K562 (cell line): ENCODE results near the gene ACSL6. TPM values are rescaled to one million over a fixed set of nuclear protein-coding genes. Genes with fewer than 3 reads are reported as not detected.

Experiments
- ATAC-seq: fragments of 200-7000 bp; cut with Tn5 transposase; 3 replicates; pipeline ENCODE4 v1.9.1; 2020; ENCODE audit warnings: moderate library complexity
- BruUV-seq: library from RNA; stranded (reverse); fragments of 400-500 nt; replicated peaks from 2 replicates; lab custom pipeline; 2021; lab: Mats Ljungman, UMichigan
- CTCF ChIA-PET: fragments of 300-600 bp; formaldehyde crosslinking; extraction: SDS; loops from one replicate; lab custom pipeline; 2021; ENCODE audit warnings: low intra/inter-chr PET ratio; lab: Yijun Ruan, JAX
- POLR2A ChIA-PET: fragments of 300-600, 350-650 bp; sonication (Branson Sonifier 250); formaldehyde crosslinking; extraction: SDS; loops from one replicate; lab custom pipeline; 2021; ENCODE audit warnings: antibody characterized with exemption, inconsistent platforms; lab: Yijun Ruan, JAX
- DNase-seq, 4 experiments: peaks; one replicate each; pipeline versions ENCODE4 v3.0.0 to v3.0.0-alpha.2; 2011 to 2018; ENCODE audit warnings: low spot score in 3 of 4, mixed read lengths in 3 of 4; ENCODE audit errors: extremely low read depth in 1 of 4
- FAIRE-seq: peaks from 2 replicates; lab custom pipeline; 2011; peaks lifted over from hg19 to GRCh38; lab: Jason Lieb, UNC
- H2AFZ ChIP-seq: 2 replicates; pipeline ENCODE4 v1.6.0; 2011; ENCODE audit warnings: low read depth, low read length, control low read depth, inconsistent platforms
- H3K27ac ChIP-seq: fragments of 200-600 bp; 3 replicates; pipeline ENCODE4 v1.8.0; 2011; ENCODE audit warnings: low read depth, mild to moderate bottlenecking, control low read depth, inconsistent platforms, low read length, moderate library complexity, mixed read lengths; ENCODE audit errors: extremely low read depth
- H3K27me3 ChIP-seq, 2 experiments: fragments of 300-600 bp in 1 of 2; 2 replicates in 1 of 2; 3 replicates in 1 of 2; pipeline versions ENCODE4 v1.6.0 to v1.8.0; 2011; ENCODE audit warnings: inconsistent platforms in 2 of 2, low read length in 2 of 2, mild to moderate bottlenecking in 1 of 2, mixed read lengths in 1 of 2, moderate library complexity in 1 of 2; ENCODE audit not compliant: control insufficient read depth in 2 of 2, insufficient read depth in 2 of 2
- H3K36me3 ChIP-seq: fragments of 300-600 bp; 3 replicates; pipeline ENCODE4 v1.8.0; 2011; ENCODE audit warnings: mild to moderate bottlenecking, low read length, inconsistent platforms; ENCODE audit not compliant: control insufficient read depth, insufficient read depth
- H3K4me1 ChIP-seq, 2 experiments: fragments of 200-600 bp in 1 of 2; replicated peaks in 1 of 2; 2 replicates in 1 of 2; 3 replicates in 1 of 2; pipeline versions ENCODE4 v1.5.1 to v1.8.0; 2011; ENCODE audit warnings: inconsistent platforms in 2 of 2, low read length in 2 of 2, mild to moderate bottlenecking in 1 of 2, mixed read lengths in 1 of 2, moderate library complexity in 1 of 2; ENCODE audit not compliant: control insufficient read depth in 2 of 2, insufficient read depth in 2 of 2
- H3K4me2 ChIP-seq: 2 replicates; pipeline ENCODE4 v1.6.1; 2011; ENCODE audit warnings: low read length, control low read depth, inconsistent platforms, mixed read lengths; ENCODE audit not compliant: insufficient read depth
- H3K4me3 ChIP-seq: fragments of 200-600 bp; sonication (generic), shearing (Covaris generic); 2 replicates; pipeline ENCODE4 v1.5.1; 2016; ENCODE audit warnings: control low read depth, inconsistent platforms
- H3K79me2 ChIP-seq: fragments of 200-600 bp; 3 replicates; pipeline ENCODE4 v1.8.0; 2011; ENCODE audit warnings: low read length, inconsistent platforms; ENCODE audit not compliant: control insufficient read depth, insufficient read depth
- H3K9ac ChIP-seq, 2 experiments: 2 replicates each; pipeline versions ENCODE4 v1.6.0 to v1.6.1; 2011; ENCODE audit warnings: low read depth in 2 of 2, low read length in 2 of 2, control low read depth in 1 of 2, inconsistent platforms in 1 of 2, mild to moderate bottlenecking in 1 of 2, mixed read lengths in 1 of 2; ENCODE audit not compliant: insufficient read depth in 1 of 2
- H3K9me1 ChIP-seq: one replicate; pipeline ENCODE4 v1.6.0; 2011; ENCODE audit warnings: inconsistent platforms, mild to moderate bottlenecking, low read length, moderate library complexity; ENCODE audit not compliant: control insufficient read depth, insufficient read depth
- H3K9me3 ChIP-seq: replicated peaks from 2 replicates; pipeline ENCODE4 v1.5.1; 2011; ENCODE audit warnings: low read depth, low read length, inconsistent platforms; ENCODE audit not compliant: control insufficient read depth, insufficient read depth
- H4K20me1 ChIP-seq: replicated peaks from 2 replicates; pipeline ENCODE4 v1.6.1; 2011; ENCODE audit warnings: low read length, inconsistent platforms, mixed read lengths; ENCODE audit not compliant: control insufficient read depth, insufficient read depth
- ELF2 ChIP-seq: fragments of 250-450 bp; sonication (Bioruptor Pico); IDR thresholded peaks from 2 replicates; pipeline ENCODE4 v1.5.0; 2021; ENCODE audit warnings: mild to moderate bottlenecking
- GABPB1 ChIP-seq: sonication (generic); formaldehyde crosslinking; IDR thresholded peaks from 2 replicates; pipeline ENCODE4 v1.8.0; 2022; ENCODE audit warnings: mild to moderate bottlenecking, missing genetic modification reagents
- KHSRP ChIP-seq: fragments of 450-650 bp; IDR thresholded peaks from 2 replicates; pipeline ENCODE4 v1.6.1; 2017
- POLR2AphosphoS5 ChIP-seq: IDR thresholded peaks from 2 replicates; pipeline ENCODE4 v1.6.1; 2011; ENCODE audit warnings: mild to moderate bottlenecking, low read depth, low read length, moderate library complexity; ENCODE audit not compliant: control insufficient read depth, insufficient read depth
- ZNF354B ChIP-seq: fragments of 250-450 bp; sonication (Bioruptor Pico); IDR thresholded peaks from 2 replicates; pipeline ENCODE4 v1.4.0; 2020
- WGBS: fragments of 100-300 bp; shearing (Covaris generic); methylation state at CpG from one replicate; pipeline ENCODE4 v1.1.6; 2016; ENCODE audit warnings: low coverage, mixed read lengths; ENCODE audit not compliant: insufficient coverage; ENCODE audit errors: missing lambda C conversion rate; 5-methylcytosine and 5-hydroxymethylcytosine counted together
- in situ Hi-C: fragments of 300-500 bp; cut with MboI; formaldehyde crosslinking; loops from 4 replicates; pipeline ENCODE4 v1.15.0; 2018; ENCODE audit warnings: inconsistent platforms, mixed read lengths
- intact Hi-C: fragments of 100-400 bp; cut with micrococcal nuclease; formaldehyde crosslinking; loops from 2 replicates; pipeline ENCODE4 v1.14.2; 2022
- polyA plus RNA-seq, 8 experiments: library from polyadenylated mRNA; depleted of rRNA in 4 of 8; stranded (reverse) in 5 of 8; unstranded in 3 of 8; fragments of >200 nt; fragmentation: Nextera tagmentation in 2 of 8; fragmentation: Illumina TruSeq in 1 of 8; extraction: Ambion mirVana in 2 of 8; extraction: Trizol in 1 of 8; gene quantifications; 2 replicates each; pipeline versions ENCODE4 v1.2.1 to v1.2.3, GENCODE V29; 2011 to 2014; ENCODE audit warnings: inconsistent platforms in 1 of 8, missing spikeins in 1 of 8
- total RNA-seq, 7 experiments: library from RNA; depleted of rRNA in 6 of 7; stranded (reverse); fragments of >200 nt in 6 of 7; fragmentation: Illumina TruSeq in 2 of 7; extraction: Trizol in 2 of 7; gene quantifications; 2 replicates each; pipeline versions ENCODE4 v1.2.1 to v1.2.3, GENCODE V29; 2011 to 2021; ENCODE audit warnings: low replicate concordance in 1 of 7
- TF ChIP-seq, protein P1 (sequence below): fragments of 250-450 bp; sonication (Bioruptor Pico); IDR thresholded peaks from 2 replicates; pipeline ENCODE4 v1.5.1; 2021; ENCODE audit warnings: mild to moderate bottlenecking
- TF ChIP-seq, protein P2 (sequence below), 2 experiments: fragments of 450-650 bp in 1 of 2; sonication (generic) in 1 of 2; formaldehyde crosslinking in 1 of 2; IDR thresholded peaks in 1 of 2; conservative IDR thresholded peaks in 1 of 2; 2 replicates each; pipeline versions ENCODE4 v1.6.1 to v1.8.1; 2016 to 2023; ENCODE audit warnings: mild to moderate bottlenecking in 2 of 2, moderate library complexity in 2 of 2, inconsistent platforms in 1 of 2, missing genetic modification reagents in 1 of 2

The ACSL6 gene
- total and polyA plus RNA-seq, 9 of the 15 experiments (the other 6 are each of a cell fraction or from before 2014, with no cell fraction given), result 0.50 to 1.5 (median 0.69) TPM

DNA sequence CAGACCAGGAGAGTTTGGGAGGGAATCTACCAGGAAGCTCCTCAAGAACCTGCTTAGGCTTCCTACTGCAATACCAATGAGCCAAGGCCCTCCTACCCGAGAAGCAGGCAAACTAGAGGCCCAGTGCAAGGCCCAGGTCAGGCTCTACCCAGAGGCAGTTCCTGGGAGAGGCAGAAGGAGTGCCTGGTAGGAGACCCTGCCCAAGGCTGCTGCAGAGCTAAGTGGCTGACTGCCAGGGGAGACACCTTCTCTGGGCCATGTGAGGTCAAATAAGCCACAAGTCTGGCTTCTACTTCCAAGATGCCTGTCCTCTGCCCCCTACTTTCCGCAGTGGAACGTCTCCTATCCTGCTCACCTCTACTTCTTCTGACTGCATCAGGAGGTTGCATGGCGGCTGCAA lies 17.8 kb downstream of the ACSL6 start (continued):
- TF ChIP-seq, protein P1, sequence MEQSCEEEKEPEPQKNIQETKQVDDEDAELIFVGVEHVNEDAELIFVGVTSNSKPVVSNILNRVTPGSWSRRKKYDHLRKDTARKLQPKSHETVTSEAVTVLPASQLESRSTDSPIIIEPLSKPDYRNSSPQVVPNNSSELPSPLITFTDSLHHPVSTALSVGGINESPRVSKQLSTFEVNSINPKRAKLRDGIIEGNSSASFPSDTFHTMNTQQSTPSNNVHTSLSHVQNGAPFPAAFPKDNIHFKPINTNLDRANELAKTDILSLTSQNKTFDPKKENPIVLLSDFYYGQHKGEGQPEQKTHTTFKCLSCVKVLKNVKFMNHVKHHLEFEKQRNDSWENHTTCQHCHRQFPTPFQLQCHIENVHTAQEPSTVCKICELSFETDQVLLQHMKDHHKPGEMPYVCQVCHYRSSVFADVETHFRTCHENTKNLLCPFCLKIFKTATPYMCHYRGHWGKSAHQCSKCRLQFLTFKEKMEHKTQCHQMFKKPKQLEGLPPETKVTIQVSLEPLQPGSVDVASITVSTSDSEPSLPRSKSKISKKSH (CRISPR knock-in tag), result no peak
- TF ChIP-seq, all 486 proteins: peak for 0

DNA sequence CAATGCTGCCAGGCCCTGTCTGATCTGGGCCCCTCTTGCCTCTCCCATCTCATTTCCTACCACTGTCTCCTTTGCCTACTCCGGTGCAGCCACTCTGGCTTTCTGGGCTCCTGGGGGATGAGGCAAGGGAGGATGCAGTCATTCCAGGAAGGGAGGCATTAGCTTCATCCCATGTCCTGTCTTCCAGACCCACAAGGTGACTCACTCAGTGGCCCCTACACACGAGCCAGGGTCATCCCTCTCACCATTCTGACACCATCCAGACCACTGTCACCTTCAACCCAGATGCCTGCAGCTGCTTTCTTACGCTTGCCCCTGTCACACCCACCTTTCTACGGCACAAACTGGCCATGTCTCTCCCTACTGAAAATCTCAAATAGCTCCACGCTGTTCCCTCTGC lies 19.1 kb downstream of the ACSL6 start:
- Histone ChIP-seq H3K36me3 (no peaks in the 10 kb centered on the region), H3K9me3 (no peaks in the 10 kb centered on the region), H3K4me2 (no peak overlapping the region), H3K9ac (no peak overlapping the region), H3K27ac (no peak overlapping the region), H2AFZ (no peak overlapping the region), H3K4me3 (no peak overlapping the region), H3K9me1 (peaks cover 10% of the 10 kb centered on the region), H3K4me1 (peaks cover 40 to 41% of the 10 kb centered on the region in 2 experiments), H3K79me2 (no peaks in the 10 kb centered on the region), H3K27me3 (no peaks in the 10 kb centered on the region), H4K20me1 (peaks cover 5% of the 10 kb centered on the region; the same call in 1 of the 2 replicates)
- POLR2A ChIA-PET, result interaction anchor here (1.0 to 1.9 kb wide), 4 partner anchors 8 to 68 kb away, joined by 3 to 4 read pairs (median 3); partner anchors contain the start of gene IL3
- intact Hi-C loops, result no loop called here
- TF ChIP-seq, protein P2, sequence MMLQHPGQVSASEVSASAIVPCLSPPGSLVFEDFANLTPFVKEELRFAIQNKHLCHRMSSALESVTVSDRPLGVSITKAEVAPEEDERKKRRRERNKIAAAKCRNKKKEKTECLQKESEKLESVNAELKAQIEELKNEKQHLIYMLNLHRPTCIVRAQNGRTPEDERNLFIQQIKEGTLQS (IDR thresholded peaks at IDR 0.05), result peak; percentile 45; the same call in 1 of the 2 replicates
- TF ChIP-seq, protein P2 (CRISPR knock-in tag; conservative IDR thresholded peaks at IDR 0.05), result no peak
- TF ChIP-seq GABPB1 (CRISPR knock-in tag) (no peak), ZNF354B (CRISPR knock-in tag) (no peak), ELF2 (no peak), POLR2AphosphoS5 (no peak), KHSRP (no peak)
- FAIRE-seq (no peak), ATAC-seq (no peak), DNase-seq (no peak)
- in situ Hi-C loops, result no loop called here
- no TSS peak for BruUV-seq
- 70% methylated on average over 5 of the region's 5 CpGs for WGBS
- CTCF ChIA-PET, result no interaction called here
